ENCODE data around the gene GFY. TPM values are rescaled to one million over a fixed set of nuclear protein-coding genes. Genes with fewer than 3 reads are reported as not detected.
A peak's percentile ranks its signal among the peaks of the same experiment; 100 is the strongest.

The GFY gene
- total and polyA plus RNA-seq, 9 of the 15 experiments (the other 6 are each of a cell fraction or from before 2014, with no cell fraction given), result 0.06 to 0.40 (median 0.19) TPM; not detected in 3

DNA sequence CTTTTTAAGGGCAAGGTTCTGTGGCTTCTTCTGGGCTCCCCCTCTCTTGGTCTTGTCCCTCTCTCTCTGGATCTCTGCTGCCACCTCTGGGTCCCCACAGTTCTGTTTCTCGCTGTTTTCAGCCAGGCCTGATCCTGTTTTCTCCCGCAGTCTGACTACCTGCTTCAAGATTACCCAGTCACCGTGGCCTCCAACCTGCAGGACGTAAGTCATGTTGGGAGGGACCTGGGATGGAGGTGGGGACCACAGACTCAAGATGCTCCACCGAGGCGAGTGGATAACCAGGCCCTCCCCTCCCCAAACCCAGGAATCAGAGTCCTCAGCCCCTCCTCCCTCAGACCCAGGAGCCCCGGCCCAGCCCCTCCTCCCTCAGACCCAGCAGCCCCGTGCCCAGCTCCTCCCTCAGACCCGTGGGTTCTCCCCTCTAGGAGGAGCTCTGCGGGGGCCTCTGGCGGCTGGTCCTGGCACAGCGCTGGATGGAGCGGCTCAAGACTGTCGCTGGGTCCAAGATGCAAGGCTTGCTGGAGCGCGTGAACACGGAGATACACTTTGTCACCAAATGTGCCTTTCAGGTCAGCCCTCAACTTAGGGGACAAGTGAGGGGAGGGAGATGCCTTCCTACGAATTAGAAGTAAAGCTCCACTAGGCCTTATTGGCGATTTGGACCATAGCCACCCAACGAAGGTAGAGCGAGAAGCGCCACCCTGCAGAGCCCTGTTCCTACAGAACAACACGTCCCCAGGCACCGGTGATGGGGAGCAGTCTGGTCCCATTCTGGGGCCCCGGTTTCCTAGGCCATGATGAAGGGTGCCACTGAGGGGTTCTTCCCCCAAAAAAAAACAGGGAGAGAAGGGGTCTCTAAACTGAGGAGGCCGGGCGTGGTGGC lies 51.0 kb downstream of the GFY start (continued):
- TF ChIP-seq EP300 (IDR thresholded peaks at IDR 0.05; ENCODE audit: low read length) (no peak), MAZ (CRISPR knock-in tag; conservative IDR thresholded peaks at IDR 0.05 in 1 of 2, IDR thresholded peaks at IDR 0.05 in 1 of 2) (peak in 1 of 2 experiments; percentile 53; a peak in 2 of 4 replicates), FOSL1 (tag; conservative IDR thresholded peaks at IDR 0.05) (no peak), MECOM (CRISPR knock-in tag; IDR thresholded peaks at IDR 0.05) (no peak), RAD51 (IDR thresholded peaks at IDR 0.05; ENCODE audit: borderline replicate concordance, low read depth) (no peak), ELF2 (CRISPR knock-in tag; IDR thresholded peaks at IDR 0.05) (no peak), DDX20 (tag; IDR thresholded peaks at IDR 0.05; ENCODE audit: low read depth) (no peak), ZNF197 (CRISPR knock-in tag; IDR thresholded peaks at IDR 0.05; ENCODE audit: low read depth) (no peak), ZNF764 (CRISPR knock-in tag; IDR thresholded peaks at IDR 0.05; ENCODE audit: low read depth) (no peak), ILK (tag; IDR thresholded peaks at IDR 0.05; ENCODE audit: borderline replicate concordance, low read depth) (no peak), RAD21 (CRISPR knock-in tag; conservative IDR thresholded peaks at IDR 0.05 in 1 of 2, IDR thresholded peaks at IDR 0.05 in 1 of 2) (peak in 1 of 2 experiments; percentile 44; a peak in 3 of 4 replicates), THRAP3 (IDR thresholded peaks at IDR 0.05; ENCODE audit: borderline replicate concordance) (no peak), MYC (IDR thresholded peaks at IDR 0.05; ENCODE audit: low read depth, low read length) (no peak), MYC (CRISPR knock-in tag; IDR thresholded peaks at IDR 0.05; ENCODE audit: borderline replicate concordance, low read depth) (no peak)
- TF ChIP-seq, protein P1, sequence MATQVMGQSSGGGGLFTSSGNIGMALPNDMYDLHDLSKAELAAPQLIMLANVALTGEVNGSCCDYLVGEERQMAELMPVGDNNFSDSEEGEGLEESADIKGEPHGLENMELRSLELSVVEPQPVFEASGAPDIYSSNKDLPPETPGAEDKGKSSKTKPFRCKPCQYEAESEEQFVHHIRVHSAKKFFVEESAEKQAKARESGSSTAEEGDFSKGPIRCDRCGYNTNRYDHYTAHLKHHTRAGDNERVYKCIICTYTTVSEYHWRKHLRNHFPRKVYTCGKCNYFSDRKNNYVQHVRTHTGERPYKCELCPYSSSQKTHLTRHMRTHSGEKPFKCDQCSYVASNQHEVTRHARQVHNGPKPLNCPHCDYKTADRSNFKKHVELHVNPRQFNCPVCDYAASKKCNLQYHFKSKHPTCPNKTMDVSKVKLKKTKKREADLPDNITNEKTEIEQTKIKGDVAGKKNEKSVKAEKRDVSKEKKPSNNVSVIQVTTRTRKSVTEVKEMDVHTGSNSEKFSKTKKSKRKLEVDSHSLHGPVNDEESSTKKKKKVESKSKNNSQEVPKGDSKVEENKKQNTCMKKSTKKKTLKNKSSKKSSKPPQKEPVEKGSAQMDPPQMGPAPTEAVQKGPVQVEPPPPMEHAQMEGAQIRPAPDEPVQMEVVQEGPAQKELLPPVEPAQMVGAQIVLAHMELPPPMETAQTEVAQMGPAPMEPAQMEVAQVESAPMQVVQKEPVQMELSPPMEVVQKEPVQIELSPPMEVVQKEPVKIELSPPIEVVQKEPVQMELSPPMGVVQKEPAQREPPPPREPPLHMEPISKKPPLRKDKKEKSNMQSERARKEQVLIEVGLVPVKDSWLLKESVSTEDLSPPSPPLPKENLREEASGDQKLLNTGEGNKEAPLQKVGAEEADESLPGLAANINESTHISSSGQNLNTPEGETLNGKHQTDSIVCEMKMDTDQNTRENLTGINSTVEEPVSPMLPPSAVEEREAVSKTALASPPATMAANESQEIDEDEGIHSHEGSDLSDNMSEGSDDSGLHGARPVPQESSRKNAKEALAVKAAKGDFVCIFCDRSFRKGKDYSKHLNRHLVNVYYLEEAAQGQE (IDR thresholded peaks at IDR 0.05; ENCODE audit: borderline replicate concordance), result 0 out of 2 replicates have a peak, but pooled peaks have one; percentile 9
- TF ChIP-seq, protein P1 (CRISPR knock-in tag; IDR thresholded peaks at IDR 0.05; ENCODE audit: low read depth), result no peak
- TF ChIP-seq, protein P2, sequence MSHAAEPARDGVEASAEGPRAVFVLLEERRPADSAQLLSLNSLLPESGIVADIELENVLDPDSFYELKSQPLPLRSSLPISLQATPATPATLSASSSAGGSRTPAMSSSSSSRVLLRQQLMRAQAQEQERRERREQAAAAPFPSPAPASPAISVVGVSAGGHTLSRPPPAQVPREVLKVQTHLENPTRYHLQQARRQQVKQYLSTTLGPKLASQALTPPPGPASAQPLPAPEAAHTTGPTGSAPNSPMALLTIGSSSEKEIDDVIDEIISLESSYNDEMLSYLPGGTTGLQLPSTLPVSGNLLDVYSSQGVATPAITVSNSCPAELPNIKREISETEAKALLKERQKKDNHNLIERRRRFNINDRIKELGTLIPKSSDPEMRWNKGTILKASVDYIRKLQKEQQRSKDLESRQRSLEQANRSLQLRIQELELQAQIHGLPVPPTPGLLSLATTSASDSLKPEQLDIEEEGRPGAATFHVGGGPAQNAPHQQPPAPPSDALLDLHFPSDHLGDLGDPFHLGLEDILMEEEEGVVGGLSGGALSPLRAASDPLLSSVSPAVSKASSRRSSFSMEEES (CRISPR knock-in tag; IDR thresholded peaks at IDR 0.05), result no peak
